OCI-LY3 (cell line): Measurements from ENCODE around the gene FAM120A.
A peak's percentile ranks its signal among the peaks of the same experiment; 100 is the strongest.

Experiments
- H2AFZ ChIP-seq: fragments of 200-600, 300-600 bp; shearing (Covaris generic); 2 replicates; pipeline ENCODE4 v1.6.0; 2014; ENCODE audit warnings: antibody characterized with exemption, low read depth, low read length
- H3K27ac ChIP-seq: fragments of 200-600, 300-600 bp; sonication (generic); 2 replicates; pipeline ENCODE4 v1.5.1; 2014; ENCODE audit warnings: mild to moderate bottlenecking, low read length, moderate library complexity, mixed read lengths
- H3K27me3 ChIP-seq: fragments of 200-600, 300-600 bp; sonication (generic); 2 replicates; pipeline ENCODE4 v1.6.1; 2014; ENCODE audit warnings: low read depth, low read length, mixed read lengths
- H3K36me3 ChIP-seq: fragments of 200-600, 300-600 bp; sonication (generic); replicated peaks from 2 replicates; pipeline ENCODE3; 2014; ENCODE audit warnings: low read depth, low read length, mixed read lengths
- H3K4me1 ChIP-seq: fragments of 300-600, 200-600 bp; sonication (generic); 2 replicates; pipeline ENCODE4 v1.6.1; 2014; ENCODE audit warnings: low read length, mixed read lengths
- H3K4me2 ChIP-seq: fragments of 200-600, 300-600 bp; sonication (generic); 2 replicates; pipeline ENCODE4 v1.6.1; 2014; ENCODE audit warnings: low read length, mixed read lengths
- H3K4me3 ChIP-seq: fragments of 300-600, 200-600 bp; sonication (generic); 2 replicates; pipeline ENCODE4 v1.5.1; 2014; ENCODE audit warnings: antibody characterized with exemption, mild to moderate bottlenecking, low read length, moderate library complexity
- H3K79me2 ChIP-seq: fragments of 300-600, 200-600 bp; shearing (Covaris generic); 2 replicates; pipeline ENCODE4 v1.6.1; 2014; ENCODE audit warnings: mild to moderate bottlenecking, low read length, mixed read lengths
- H3K9ac ChIP-seq: fragments of 300-600, 200-600 bp; shearing (Covaris generic); 2 replicates; pipeline ENCODE4 v1.6.0; 2014; ENCODE audit warnings: mild to moderate bottlenecking, low read length, moderate library complexity
- H3K9me3 ChIP-seq: fragments of 200-600, 300-600 bp; shearing (Covaris generic); 2 replicates; pipeline ENCODE4 v1.6.1; 2014; ENCODE audit warnings: low read length, mixed read lengths; ENCODE audit not compliant: insufficient read depth
- H4K20me1 ChIP-seq: fragments of 200-600, 300-600 bp; sonication (generic); 2 replicates; pipeline ENCODE4 v1.6.1; 2016; ENCODE audit warnings: low read length, mixed read lengths; ENCODE audit not compliant: insufficient read depth
- CTCF ChIP-seq: fragments of 200-600, 300-600 bp; sonication (generic); IDR thresholded peaks from 2 replicates; pipeline ENCODE4 v1.5.1; 2014; ENCODE audit warnings: antibody characterized with exemption, low read length, low read depth
- EZH2phosphoT487 ChIP-seq: fragments of 200-600 bp; shearing (Covaris generic); IDR thresholded peaks from 2 replicates; pipeline ENCODE4 v1.6.1; 2018; ENCODE audit warnings: antibody characterized with exemption, mixed run types, low read depth

The FAM120A gene

GRCh38 chr9:93567271-93567959 is 115.9 kb downstream of the FAM120A start:
- no peak for TF ChIP-seq CTCF
- no peak for TF ChIP-seq EZH2phosphoT487
- Histone ChIP-seq H4K20me1 (peaks cover 5% of the 10 kb centered on the region; the same call in 1 of the 2 replicates), H2AFZ (no peak overlapping the region)

GRCh38 chr9:93568169-93568568 is 116.7 kb downstream of the FAM120A start:
- Histone ChIP-seq H3K4me1 (peaks cover 24% of the 10 kb centered on the region), H3K27ac (no peak overlapping the region), H3K4me3 (no peak overlapping the region), H3K27me3 (no peaks in the 10 kb centered on the region), H4K20me1 (peaks cover 5% of the 10 kb centered on the region; the same call in 1 of the 2 replicates), H3K4me2 (no peak overlapping the region), H2AFZ (no peak overlapping the region), H3K9ac (no peak overlapping the region), H3K9me3 (0 out of 2 replicates have a peak, but pooled peaks cover 3% of the 10 kb centered on the region), H3K79me2 (no peaks in the 10 kb centered on the region), H3K36me3 (peaks cover 22% of the 10 kb centered on the region)
- TF ChIP-seq CTCF (no peak), EZH2phosphoT487 (no peak)

More at GRCh38 chr9:93567271-93567959, 115.9 kb downstream of the FAM120A start:
- Histone ChIP-seq H3K9ac (peak overlapping the region; percentile 83), H3K4me3 (peak overlapping the region; percentile 80), H3K27me3 (no peaks in the 10 kb centered on the region), H3K79me2 (no peaks in the 10 kb centered on the region), H3K4me2 (peak overlapping the region; percentile 86), H3K9me3 (0 out of 2 replicates have a peak, but pooled peaks cover 3% of the 10 kb centered on the region), H3K4me1 (peaks cover 24% of the 10 kb centered on the region), H3K36me3 (peaks cover 26% of the 10 kb centered on the region), H3K27ac (peak overlapping the region; percentile 54)

- 0 out of 2 replicates have a peak, but pooled peaks cover 3% of the 10 kb centered on the region for H3K9me3 ChIP-seq
- no peak for TF ChIP-seq EZH2phosphoT487
- TF ChIP-seq CTCF, result no peak
- H3K4me3 ChIP-seq, result no peak overlapping the region
- H3K9ac ChIP-seq, result no peak overlapping the region
- H4K20me1 ChIP-seq, result no peaks in the 10 kb centered on the region
- H3K4me2 ChIP-seq, result no peak overlapping the region
- no peaks in the 10 kb centered on the region for H3K79me2 ChIP-seq
- no peaks in the 10 kb centered on the region for H3K27me3 ChIP-seq
- peaks cover 21% of the 10 kb centered on the region for H3K4me1 ChIP-seq
- H3K27ac ChIP-seq, result no peak overlapping the region
- H2AFZ ChIP-seq, result no peak overlapping the region
- H3K36me3 ChIP-seq, result peaks cover 14% of the 10 kb centered on the region
These were observed 118.2 kb downstream of the FAM120A start for GRCh38 chr9:93569621-93570174.

- H3K9ac ChIP-seq, result no peak overlapping the region
- no peak overlapping the region for H3K4me2 ChIP-seq
- TF ChIP-seq EZH2phosphoT487, result no peak
- no peak for TF ChIP-seq CTCF
- no peaks in the 10 kb centered on the region for H3K27me3 ChIP-seq
- no peak overlapping the region for H3K4me3 ChIP-seq
- no peaks in the 10 kb centered on the region for H4K20me1 ChIP-seq
- no peak overlapping the region for H2AFZ ChIP-seq
- H3K79me2 ChIP-seq, result peaks cover 12% of the 10 kb centered on the region
- peaks cover 12% of the 10 kb centered on the region for H3K4me1 ChIP-seq
- H3K36me3 ChIP-seq, result peaks cover 14% of the 10 kb centered on the region
- H3K27ac ChIP-seq, result no peak overlapping the region
- 0 out of 2 replicates have a peak, but pooled peaks cover 3% of the 10 kb centered on the region for H3K9me3 ChIP-seq
These were observed 120.7 kb downstream of the FAM120A start for GRCh38 chr9:93572221-93572620.
